HG02642 (cell line): ENCODE data around the gene APPBP2.

Experiments used
- ATAC-seq: cut with Tn5 transposase; IDR thresholded peaks from one replicate; pipeline ENCODE4 v1.9.1; 2021; ENCODE audit warnings: mild to moderate bottlenecking; ENCODE audit not compliant: unreplicated experiment, poor library complexity

Gene APPBP2

DNA sequence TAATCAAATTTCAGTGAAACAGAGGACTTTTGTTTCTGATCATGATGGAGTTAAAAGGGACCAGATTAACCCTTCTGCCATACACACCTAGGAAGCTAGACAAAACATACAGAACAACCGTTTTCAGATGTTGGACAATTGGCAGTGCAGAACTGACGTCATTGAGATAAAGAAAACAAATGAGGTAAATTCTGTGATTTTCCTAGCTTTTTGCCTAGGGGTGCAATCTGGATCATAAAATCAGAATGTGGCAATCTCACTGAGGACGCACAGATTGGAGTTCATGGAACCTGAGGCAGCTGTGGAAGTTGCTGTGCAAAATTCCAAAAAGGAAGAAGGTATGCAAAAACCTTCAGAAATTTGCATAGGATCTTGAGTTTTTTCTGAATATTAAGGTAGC, 119.2 kb downstream of the APPBP2 start:
- ATAC-seq, result no peak

DNA sequence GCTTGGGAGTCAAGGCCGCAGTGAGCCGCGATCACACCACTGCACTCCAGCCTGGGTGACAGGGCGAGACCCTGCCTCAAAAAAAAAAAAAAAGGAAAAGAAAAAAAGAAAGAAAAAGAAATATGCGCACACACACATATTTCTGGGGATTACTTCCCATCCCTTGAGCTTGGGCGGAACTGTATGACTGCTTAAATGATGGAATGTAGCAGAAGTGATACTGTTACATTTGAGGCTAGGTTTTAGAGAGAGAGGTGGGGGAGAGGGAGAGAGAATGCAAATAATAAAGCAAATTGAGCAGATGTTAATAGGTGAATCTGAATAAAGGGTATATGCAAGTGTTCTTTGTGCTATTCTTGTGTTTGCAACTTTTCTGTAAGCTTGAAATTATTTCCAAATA, 122.1 kb downstream of the APPBP2 start:
- ATAC-seq, result no peak

- no peak for ATAC-seq
Observed at GRCh38 chr17:60403523-60403810, 122.6 kb downstream of the APPBP2 start.

DNA sequence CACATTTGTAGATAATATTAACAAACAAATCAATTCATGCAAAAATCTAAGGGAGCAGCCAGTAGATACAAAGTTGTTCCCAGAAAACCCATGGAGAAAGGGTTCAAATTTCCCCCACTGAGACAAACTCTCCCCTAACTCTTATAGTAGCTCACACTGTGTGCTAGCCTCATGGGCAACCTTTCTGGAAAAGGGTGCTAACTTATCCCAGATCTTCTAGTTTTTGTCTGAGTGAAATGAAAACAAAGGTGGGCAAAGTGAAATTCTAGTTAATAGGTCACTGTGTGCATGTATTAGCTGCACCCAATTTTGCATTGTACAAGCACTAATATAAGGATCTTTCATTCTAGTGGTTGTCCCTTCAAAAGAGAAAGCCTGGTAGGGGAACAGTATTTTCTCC, 124.2 kb downstream of the APPBP2 start:
- ATAC-seq, result no peak

GRCh38 chr17:60398227-60398959, 127.6 kb downstream of the APPBP2 start:
- peak; percentile 52 for ATAC-seq

DNA sequence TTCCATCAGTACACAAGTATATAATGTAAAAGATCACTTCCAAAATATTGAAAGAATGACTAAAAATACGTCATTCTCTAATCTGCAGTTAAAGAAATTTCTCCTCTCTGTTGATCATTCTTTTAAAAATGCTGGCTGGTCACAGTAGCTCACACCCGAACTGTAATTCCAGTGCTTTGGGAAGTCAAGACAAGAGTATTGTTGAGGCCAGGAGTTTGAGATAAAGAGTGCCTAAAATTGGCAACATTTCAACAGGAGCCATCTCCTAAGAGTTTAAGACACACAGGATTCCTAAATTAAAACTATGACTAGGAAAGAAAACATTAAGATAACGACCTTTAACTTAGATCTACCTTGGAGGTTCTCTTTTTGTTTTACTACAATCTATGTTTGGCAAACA, 129.6 kb downstream of the APPBP2 start:
- ATAC-seq, result no peak

- ATAC-seq, result no peak
Observed at GRCh38 chr17:60395508-60396065, 130.5 kb downstream of the APPBP2 start.

DNA sequence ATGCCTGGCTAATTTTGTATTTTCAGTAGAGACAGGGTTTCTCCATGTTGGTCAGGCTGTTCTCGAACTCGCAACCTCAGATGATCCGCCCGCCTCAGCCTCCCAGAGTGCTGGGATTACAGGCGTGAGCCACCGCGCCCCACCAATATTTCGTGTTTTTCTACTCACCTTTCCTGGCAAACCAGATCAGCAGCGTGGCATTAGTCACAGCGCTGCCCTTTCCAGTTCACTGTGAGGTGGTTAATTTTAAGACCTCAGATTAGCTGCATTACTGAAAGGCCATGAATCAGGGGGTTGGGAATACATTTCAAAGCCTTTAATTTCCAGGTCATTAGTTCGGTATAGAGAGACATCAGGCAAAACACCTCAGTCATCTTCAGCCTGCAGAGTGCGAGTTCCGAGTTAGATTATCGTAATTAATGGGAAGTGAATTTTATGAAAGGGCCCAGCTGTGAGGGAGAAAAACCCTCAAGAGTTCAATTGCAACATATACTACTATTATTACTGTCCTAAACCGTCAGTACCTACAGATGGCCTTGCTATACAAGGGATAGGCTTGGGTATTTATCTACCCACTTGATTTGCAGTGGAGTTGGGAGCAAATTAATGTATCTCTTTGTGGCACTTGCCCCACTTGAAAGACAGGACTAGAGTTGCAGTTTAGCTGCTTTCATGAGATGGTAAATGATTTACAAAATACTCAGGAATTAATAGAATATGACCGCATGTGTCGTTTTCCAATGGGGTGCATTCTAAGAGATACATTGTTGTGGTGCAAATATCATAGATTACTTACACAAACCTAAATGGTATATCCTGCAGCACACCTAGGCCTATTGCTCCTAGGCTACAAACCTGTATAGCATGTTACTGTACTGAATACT, 132.0 kb downstream of the APPBP2 start:
- ATAC-seq, result no peak
